HG03175 (cell line): ENCODE data around the gene HTRA3.

Experiments used
- ATAC-seq: cut with Tn5 transposase; IDR thresholded peaks from one replicate; pipeline ENCODE4 v1.9.1; 2021; ENCODE audit warnings: mild to moderate bottlenecking, moderate library complexity; ENCODE audit not compliant: unreplicated experiment

The HTRA3 gene

DNA sequence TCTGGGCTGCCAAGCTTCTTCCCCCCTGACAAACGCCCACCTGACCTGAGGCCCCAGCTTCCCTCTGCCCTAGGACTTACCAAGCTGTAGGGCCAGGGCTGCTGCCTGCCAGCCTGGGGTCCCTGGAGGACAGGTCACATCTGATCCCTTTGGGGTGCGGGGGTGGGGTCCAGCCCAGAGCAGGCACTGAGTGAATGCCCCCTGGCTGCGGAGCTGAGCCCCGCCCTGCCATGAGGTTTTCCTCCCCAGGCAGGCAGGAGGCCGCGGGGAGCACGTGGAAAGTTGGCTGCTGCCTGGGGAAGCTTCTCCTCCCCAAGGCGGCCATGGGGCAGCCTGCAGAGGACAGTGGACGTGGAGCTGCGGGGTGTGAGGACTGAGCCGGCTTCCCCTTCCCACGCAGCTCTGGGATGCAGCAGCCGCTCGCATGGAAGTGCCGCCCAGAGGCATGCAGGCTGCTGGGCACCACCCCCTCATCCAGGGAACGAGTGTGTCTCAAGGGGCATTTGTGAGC lies 37.0 kb downstream of the HTRA3 start:
- ATAC-seq: no peak

GRCh38 chr4:8307121-8307520 lies 37.6 kb downstream of the HTRA3 start:
- no peak for ATAC-seq

- ATAC-seq: no peak
Measured at GRCh38 chr4:8307714-8308113, 38.2 kb downstream of the HTRA3 start.

GRCh38 chr4:8308144-8308543 lies 38.6 kb downstream of the HTRA3 start:
- no peak for ATAC-seq

DNA sequence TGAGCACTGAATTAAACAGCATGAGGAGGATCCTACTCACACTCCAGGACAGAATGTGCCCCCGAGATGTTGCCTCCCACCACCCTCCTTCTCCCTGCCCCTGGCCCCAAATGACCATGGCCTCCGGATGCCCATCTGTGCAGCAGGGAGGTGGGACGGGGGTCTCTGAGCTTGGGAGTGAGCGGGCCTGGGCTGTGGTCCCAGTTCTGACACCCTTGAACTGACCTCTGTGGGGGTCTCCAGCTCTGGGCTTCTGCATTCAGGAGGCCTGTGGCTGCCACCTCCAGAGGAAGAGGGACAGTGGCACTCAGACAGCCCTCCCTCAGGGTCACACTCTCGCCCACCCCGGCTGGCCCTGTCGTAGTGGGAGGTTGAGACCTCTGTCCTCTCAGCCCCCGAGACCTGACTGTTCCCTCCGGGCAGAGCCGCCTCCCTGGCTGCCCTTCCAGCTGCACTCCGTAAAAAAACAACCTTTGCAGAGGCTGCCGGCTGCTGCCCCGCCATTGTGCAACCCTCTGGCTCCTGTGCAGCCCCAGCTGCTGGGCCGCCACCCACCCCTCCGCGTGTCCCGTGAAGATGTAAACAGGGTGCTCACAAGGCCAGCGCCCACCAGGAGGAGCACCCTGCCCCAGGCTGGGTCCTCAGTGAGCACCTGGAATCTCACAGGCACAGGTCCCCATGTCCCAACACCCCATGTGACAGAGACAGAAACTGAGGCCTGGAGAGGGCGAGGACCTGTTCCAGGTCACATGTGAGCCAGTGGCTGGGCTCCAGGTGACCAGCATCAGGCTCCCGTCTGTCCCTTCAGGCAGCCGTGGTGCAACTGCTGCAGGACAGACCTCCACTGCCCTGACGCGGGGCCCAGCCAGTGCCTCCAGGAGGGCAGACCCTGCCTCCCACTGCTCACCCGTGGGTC lies 39.6 kb downstream of the HTRA3 start:
- ATAC-seq: no peak

- no peak for ATAC-seq
Measured at GRCh38 chr4:8310306-8310705, 40.8 kb downstream of the HTRA3 start.

DNA sequence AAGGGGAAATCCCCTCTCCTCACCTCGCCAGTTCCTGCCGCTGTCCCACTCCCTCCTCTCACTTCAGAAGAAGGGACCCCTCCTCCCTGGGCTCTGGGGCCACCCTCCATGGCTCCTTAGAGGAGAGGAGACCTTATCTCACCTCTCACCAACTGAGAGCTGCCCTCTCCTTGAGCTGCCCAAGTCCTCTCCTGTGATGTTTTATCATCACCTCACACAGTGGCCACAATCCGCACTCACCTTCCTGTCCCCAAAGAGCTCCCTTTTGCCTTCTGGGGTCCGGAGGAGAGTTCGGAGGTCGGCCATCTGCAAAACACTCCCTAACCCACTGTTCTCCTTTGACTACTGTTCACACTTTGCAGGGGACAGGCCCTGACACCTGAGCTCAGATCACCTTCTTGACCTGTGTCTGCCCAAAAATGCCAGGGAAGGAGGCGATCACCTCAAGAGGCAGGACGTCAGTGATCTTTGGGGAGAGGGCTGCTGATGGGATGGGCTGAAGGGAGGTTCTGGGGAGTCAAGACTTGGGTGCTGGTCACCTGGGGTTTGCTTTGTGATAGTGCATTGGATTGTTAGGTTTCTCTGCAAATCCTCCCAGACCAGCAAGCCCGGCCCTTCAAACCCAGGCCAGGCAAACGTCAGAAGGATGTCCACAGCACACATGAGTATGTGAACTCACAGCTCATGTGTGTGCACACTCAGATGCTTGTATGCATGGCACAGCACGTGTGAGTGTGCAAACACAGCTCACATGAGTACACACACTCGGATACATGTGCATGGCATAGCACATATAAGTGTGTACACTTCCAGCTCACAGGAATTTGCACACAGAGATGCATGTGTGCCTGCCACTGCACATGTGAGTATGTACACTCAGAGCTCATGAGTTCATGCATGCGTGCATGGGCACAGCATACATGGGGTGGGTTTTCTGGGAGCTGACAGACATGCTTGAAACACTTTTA lies 41.8 kb downstream of the HTRA3 start:
- no peak for ATAC-seq

- no peak for ATAC-seq
Measured at GRCh38 chr4:8312069-8312445, 42.5 kb downstream of the HTRA3 start.

DNA sequence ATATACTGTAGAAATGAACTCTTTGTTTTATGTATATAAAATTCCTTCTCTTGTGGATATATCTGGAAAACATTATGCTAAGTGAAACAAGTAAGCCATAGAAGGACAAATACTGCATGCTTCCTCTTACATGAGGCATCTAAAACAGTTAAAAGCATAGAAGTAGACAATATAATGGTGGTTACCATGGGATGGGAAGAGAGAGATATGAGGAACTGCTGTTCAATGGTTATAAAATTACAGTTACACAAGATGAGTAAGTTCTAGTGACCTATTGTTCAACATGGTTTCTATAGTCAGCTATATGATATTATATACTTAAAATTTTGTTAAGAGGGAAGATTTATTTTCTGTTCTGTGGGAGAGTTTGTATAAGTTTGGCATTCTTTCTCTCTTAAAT lies 43.4 kb downstream of the HTRA3 start:
- ATAC-seq: no peak

- no peak for ATAC-seq
Measured at GRCh38 chr4:8314691-8315255, 45.2 kb downstream of the HTRA3 start.

DNA sequence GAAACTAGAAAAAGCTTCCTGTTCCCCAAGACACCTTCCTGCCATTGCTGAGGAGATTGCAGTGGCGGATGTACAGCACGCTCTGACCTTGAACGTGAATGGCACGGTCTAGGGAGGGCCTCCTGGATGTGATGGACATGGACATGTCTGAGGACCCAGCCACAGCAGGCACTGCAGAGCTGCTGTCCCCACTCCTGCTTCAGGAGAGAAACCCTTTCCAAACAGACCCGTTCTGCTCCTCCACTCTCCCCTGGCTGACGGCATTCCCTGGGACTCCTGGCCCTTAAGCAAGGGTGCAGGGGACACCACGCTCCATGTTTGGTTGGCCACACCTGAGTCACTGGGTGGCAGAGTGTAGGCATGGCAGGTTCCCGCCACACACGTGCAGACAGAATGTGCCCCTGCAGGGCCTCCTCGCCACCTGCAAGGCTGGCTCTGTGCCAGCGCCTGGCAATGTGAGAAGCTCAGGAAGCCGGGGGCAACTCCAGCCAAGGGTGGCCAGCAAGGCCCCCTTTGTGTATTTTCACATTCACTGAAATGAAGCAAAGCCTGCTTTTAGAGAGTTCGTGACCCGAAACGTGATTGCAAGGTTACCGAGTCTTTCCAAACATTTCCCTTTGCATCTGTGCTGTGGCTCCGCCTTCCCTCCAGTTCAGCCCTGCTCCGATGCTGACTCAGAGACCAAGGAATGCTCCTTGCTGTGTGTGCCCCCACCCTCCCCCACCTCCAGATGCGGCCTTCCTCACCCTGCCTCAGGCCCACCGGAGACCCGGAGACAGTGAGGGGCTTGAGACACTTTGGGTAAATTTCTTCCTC lies 46.1 kb downstream of the HTRA3 start:
- ATAC-seq: no peak

DNA sequence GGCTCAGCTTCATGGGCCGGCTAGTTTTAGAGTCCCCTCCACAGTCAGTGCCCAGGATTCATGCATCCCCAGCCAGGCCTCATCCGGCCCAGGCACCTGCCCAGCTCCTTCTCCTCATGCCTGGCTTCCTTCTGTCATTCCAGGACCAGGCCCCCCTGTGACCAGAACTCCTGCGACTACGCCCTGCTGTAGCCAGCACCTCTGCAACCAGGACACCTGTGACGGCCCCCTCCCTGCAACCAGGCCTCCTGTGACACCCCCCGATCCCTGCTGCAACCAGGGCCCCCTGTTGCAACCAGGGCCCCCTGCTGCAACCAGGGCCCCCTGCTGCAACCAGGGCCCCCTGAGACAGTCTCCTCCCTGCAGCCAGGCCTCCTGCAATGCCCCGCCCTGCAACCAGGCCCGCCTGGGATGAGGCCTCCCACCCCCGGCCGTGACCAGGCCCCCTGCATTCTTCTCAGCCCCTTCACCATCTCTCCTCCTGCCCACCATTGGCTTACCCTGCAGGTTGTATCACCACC lies 46.8 kb downstream of the HTRA3 start:
- no peak for ATAC-seq

- ATAC-seq: no peak
Measured at GRCh38 chr4:8316911-8317351, 47.4 kb downstream of the HTRA3 start.

DNA sequence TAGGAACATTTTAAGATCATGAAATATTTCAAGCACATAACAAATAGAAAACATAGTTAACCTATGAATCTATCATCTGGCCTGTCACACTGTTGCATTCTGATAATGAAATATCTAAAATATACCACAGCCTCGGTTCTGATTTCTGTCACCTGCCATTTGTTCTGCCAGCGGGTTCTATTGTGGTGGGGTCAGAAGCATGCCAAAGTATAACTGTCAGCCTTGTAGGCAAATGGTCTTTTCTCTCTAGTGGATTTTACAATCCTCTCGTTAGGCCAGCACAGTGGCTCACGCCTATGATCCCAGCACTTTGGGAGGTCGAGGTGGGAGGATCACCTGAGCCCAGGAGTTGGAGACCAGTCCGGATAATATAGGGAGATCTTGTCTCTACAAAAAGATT lies 47.9 kb downstream of the HTRA3 start:
- no peak for ATAC-seq

DNA sequence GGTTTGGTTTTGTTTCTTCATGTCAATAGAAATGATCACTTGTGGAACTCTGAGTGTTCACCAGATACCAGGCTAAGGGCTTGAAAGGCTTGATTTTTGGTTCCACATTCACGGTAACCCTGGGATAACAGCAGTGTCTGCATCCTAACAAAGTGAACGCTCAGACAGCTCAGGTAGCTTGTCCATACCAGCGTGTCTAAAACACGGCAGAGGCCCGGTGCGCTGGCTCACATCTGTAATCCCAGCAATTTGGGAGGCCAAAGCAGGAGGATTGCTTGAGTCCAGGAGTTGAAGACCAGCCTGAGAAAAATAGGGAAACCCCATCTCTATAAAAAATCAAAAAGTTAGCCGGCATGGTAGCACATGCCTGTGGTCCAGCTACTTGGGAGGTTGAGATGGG lies 49.0 kb downstream of the HTRA3 start:
- no peak for ATAC-seq

GRCh38 chr4:8319061-8319460 lies 49.5 kb downstream of the HTRA3 start:
- ATAC-seq: no peak

GRCh38 chr4:8319731-8320385 lies 50.3 kb downstream of the HTRA3 start:
- ATAC-seq: no peak

GRCh38 chr4:8320386-8320750 lies 50.8 kb downstream of the HTRA3 start:
- ATAC-seq: no peak

DNA sequence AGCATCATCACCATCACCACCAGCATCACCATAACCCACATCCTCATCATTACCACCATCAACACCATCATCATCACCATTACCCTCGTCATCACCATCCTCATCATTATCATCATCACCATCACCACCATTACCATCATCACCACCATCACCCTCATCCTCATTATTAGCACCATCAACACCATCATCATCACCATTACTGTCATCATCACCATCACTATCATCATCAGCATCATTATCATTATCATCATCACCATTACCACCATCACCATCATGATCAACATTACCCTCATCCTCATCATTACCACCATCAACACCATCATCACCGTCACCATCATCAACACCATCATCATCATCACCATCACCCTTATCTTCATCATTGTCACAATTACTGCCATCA lies 51.7 kb downstream of the HTRA3 start:
- no peak for ATAC-seq

DNA sequence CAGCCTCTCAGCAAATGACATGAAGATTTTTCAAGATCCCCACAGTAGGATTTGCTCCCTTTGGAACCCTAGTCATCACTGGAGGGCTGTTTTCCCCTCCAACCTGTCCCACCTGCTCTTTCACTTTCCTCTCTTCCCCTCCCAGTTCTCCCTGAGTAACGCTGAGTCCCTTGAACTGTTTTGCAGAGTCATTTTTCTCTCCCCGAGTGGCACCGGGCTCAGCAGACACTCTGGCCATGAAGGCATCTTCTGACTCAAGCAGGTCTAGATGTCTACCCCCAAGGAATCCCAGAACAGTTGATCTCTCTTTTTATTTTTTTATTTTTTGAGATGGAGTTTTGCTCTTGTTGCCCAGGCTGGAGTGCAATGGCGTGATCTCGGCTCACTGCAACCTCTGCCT lies 52.2 kb downstream of the HTRA3 start:
- no peak for ATAC-seq
